Measurements from ENCODE around the gene CDH6.

GRCh38 chr5:31161781-31162181, 31.7 kb upstream of the CDH6 start:
- TF ChIP-seq ZNF274 (IDR thresholded peaks at IDR 0.05; ENCODE audit: low read depth, low read length) (no peak), YY1 (IDR thresholded peaks at IDR 0.05; ENCODE audit: insufficient read depth, insufficient read length) (no peak), SUZ12 (IDR thresholded peaks at IDR 0.05; ENCODE audit: extremely low read depth, insufficient read depth, insufficient read length) (no peak)

All from NT2/D1 (cell line).